Mesothelial cell of epicardium (in vitro differentiated cells): Measurements from ENCODE around the gene CCDC92B. TPM values are rescaled to one million over a fixed set of nuclear protein-coding genes. Genes with fewer than 3 reads are reported as not detected.

Source experiments
- DNase-seq, 2 experiments: peaks; one replicate each; pipeline ENCODE4 v3.0.0; 2021; ENCODE audit warnings: low spot score in 2 of 2; ENCODE audit not compliant: unreplicated experiment in 2 of 2
- H3K27ac Mint-ChIP-seq: 2 replicates; pipeline ENCODE4 v1.8.0; 2021; ENCODE audit warnings: mixed read lengths
- H3K27me3 Mint-ChIP-seq: 2 replicates; pipeline ENCODE4 v1.8.0; 2021; ENCODE audit warnings: low read depth, mixed read lengths
- H3K36me3 Mint-ChIP-seq: 2 replicates; pipeline ENCODE4 v1.8.0; 2021; ENCODE audit warnings: mixed read lengths
- H3K4me1 Mint-ChIP-seq: 2 replicates; pipeline ENCODE4 v1.8.0; 2021; ENCODE audit warnings: mixed read lengths
- H3K4me3 Mint-ChIP-seq: 2 replicates; pipeline ENCODE4 v1.8.0; 2021; ENCODE audit warnings: mild to moderate bottlenecking, moderate library complexity, mixed read lengths
- H3K9me3 Mint-ChIP-seq: 2 replicates; pipeline ENCODE4 v1.8.0; 2021; ENCODE audit warnings: mixed read lengths
- total RNA-seq: library from RNA; stranded (reverse); gene quantifications from 3 replicates; pipeline ENCODE4 v1.2.1, GENCODE V29; 2021
- TF ChIP-seq, protein P1 (sequence below): fragments of 200-600 bp; sonication (generic); IDR thresholded peaks from one replicate; pipeline ENCODE4 v1.5.0; 2021; ENCODE audit warnings: antibody characterized with exemption; ENCODE audit not compliant: unreplicated experiment

Gene CCDC92B
- total RNA-seq, 1 donor from 2014 or later: 0.58 TPM

DNA sequence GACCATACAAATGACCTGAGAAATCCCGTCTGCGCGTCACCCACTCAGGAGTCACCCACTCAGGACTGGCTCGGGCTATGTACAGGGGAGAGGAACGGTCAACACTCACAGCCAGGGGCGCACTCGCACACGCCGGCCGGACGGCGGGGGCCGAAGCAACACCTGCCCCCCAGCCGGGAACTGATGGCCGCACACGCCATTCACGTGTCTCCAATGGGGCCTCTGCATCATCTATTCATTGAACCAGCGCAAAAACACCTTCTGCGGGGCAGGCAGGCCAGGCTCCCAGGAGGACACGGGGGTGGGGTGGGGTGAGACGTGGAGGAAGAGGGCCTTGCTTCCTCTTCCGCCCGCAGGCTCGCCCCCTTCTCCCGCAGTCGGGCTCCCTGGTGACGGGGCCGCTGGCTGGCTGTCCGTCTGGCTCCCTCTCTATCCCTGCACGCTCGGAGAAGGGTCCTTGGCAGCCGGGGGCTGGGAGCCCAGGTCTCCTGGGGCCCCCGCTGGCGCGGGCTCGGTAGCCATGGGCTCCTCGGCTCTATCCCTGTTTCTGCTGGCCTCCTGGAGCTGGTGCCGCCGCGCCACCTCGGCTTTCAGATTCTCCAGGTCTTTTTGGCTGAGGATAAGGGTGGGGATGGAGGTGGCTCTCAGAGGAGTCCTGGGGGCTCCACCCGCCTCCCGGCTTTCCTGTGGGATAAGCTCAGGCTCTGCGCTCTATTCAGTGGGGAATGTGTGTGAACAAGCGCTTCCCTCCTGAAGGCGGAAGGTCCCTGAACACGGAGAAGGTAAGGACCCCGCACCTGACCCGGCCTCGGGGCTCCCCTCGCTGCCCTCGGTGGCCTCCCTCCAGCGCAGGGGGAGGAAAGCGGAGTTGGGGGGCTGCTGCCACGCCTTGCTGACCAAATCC, 59.0 kb downstream of the CCDC92B start:
- peaks cover 6% of the 10 kb centered on the region for H3K36me3 Mint-ChIP-seq
- H3K4me1 Mint-ChIP-seq: peaks cover 6% of the 10 kb centered on the region
- H3K27ac Mint-ChIP-seq: no peak overlapping the region
- no peaks in the 10 kb centered on the region for H3K27me3 Mint-ChIP-seq
- no peak for DNase-seq
- no peak overlapping the region for H3K4me3 Mint-ChIP-seq
- TF ChIP-seq, protein P1, sequence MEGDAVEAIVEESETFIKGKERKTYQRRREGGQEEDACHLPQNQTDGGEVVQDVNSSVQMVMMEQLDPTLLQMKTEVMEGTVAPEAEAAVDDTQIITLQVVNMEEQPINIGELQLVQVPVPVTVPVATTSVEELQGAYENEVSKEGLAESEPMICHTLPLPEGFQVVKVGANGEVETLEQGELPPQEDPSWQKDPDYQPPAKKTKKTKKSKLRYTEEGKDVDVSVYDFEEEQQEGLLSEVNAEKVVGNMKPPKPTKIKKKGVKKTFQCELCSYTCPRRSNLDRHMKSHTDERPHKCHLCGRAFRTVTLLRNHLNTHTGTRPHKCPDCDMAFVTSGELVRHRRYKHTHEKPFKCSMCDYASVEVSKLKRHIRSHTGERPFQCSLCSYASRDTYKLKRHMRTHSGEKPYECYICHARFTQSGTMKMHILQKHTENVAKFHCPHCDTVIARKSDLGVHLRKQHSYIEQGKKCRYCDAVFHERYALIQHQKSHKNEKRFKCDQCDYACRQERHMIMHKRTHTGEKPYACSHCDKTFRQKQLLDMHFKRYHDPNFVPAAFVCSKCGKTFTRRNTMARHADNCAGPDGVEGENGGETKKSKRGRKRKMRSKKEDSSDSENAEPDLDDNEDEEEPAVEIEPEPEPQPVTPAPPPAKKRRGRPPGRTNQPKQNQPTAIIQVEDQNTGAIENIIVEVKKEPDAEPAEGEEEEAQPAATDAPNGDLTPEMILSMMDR: no peak
- no peaks in the 10 kb centered on the region for H3K9me3 Mint-ChIP-seq

- Mint-ChIP-seq H3K27ac (peak overlapping the region; percentile 37), H3K4me3 (no peak overlapping the region), H3K9me3 (no peaks in the 10 kb centered on the region), H3K27me3 (no peaks in the 10 kb centered on the region), H3K4me1 (peaks cover 6% of the 10 kb centered on the region), H3K36me3 (peaks cover 6% of the 10 kb centered on the region)
- DNase-seq: no peak
- TF ChIP-seq, protein P1: no peak
Observed at GRCh38 chr17:2689411-2690164, 59.9 kb downstream of the CCDC92B start.

GRCh38 chr17:2688351-2689342, 60.8 kb downstream of the CCDC92B start:
- peaks cover 6% of the 10 kb centered on the region for H3K4me1 Mint-ChIP-seq
- no peaks in the 10 kb centered on the region for H3K27me3 Mint-ChIP-seq
- no peak for DNase-seq
- TF ChIP-seq, protein P1: no peak
- peak overlapping the region; percentile 50 for H3K27ac Mint-ChIP-seq
- no peaks in the 10 kb centered on the region for H3K9me3 Mint-ChIP-seq
- H3K4me3 Mint-ChIP-seq: no peak overlapping the region
- H3K36me3 Mint-ChIP-seq: peaks cover 3% of the 10 kb centered on the region

- H3K36me3 Mint-ChIP-seq: no peaks in the 10 kb centered on the region
- no peak for DNase-seq
- TF ChIP-seq, protein P1: no peak
- H3K27ac Mint-ChIP-seq: peak overlapping the region; percentile 67
- peaks cover 18% of the 10 kb centered on the region for H3K4me1 Mint-ChIP-seq
- H3K27me3 Mint-ChIP-seq: no peaks in the 10 kb centered on the region
- no peak overlapping the region for H3K4me3 Mint-ChIP-seq
- no peaks in the 10 kb centered on the region for H3K9me3 Mint-ChIP-seq
Observed at GRCh38 chr17:2687074-2687418, 62.4 kb downstream of the CCDC92B start.

GRCh38 chr17:2685696-2686095, 63.8 kb downstream of the CCDC92B start:
- Mint-ChIP-seq H3K27ac (peak overlapping the region; percentile 34), H3K9me3 (no peaks in the 10 kb centered on the region), H3K27me3 (no peaks in the 10 kb centered on the region), H3K4me1 (peaks cover 26% of the 10 kb centered on the region), H3K36me3 (peaks cover 10% of the 10 kb centered on the region), H3K4me3 (no peak overlapping the region)
- TF ChIP-seq, protein P1: no peak
- no peak for DNase-seq
